Stomach (tissue), 4 donors: ENCODE measurements around the gene MPC1.

Experiments used
- EP300 ChIP-seq: sonication (generic); formaldehyde crosslinking; IDR thresholded peaks from one replicate; pipeline ENCODE4 v1.6.1; 2017; ENCODE audit warnings: antibody characterized with exemption
- POLR2A ChIP-seq, 4 donors: fragments of 450-650 bp; IDR thresholded peaks; one replicate each; pipeline ENCODE4 v1.6.1; 2016; ENCODE audit warnings: antibody characterized with exemption in 4 of 4, control low read depth in 2 of 4, mild to moderate bottlenecking in 1 of 4, moderate library complexity in 1 of 4
- POLR2AphosphoS5 ChIP-seq, 3 donors: sonication (generic); formaldehyde crosslinking; IDR thresholded peaks; one replicate each; pipeline ENCODE4 v1.6.1; 2016; ENCODE audit warnings: antibody characterized with exemption in 3 of 3
- TF ChIP-seq, protein P1 (sequence below), 7 experiments: fragments of 450-650 bp in 4 of 7; fragments of 200-600 bp in 3 of 7; sonication (generic) in 3 of 7; IDR thresholded peaks; one replicate each; pipeline ENCODE4 v1.5.1; 2016 to 2019; ENCODE audit warnings: antibody characterized with exemption in 7 of 7, control low read depth in 2 of 7, mild to moderate bottlenecking in 1 of 7

- TF ChIP-seq, protein P1, sequence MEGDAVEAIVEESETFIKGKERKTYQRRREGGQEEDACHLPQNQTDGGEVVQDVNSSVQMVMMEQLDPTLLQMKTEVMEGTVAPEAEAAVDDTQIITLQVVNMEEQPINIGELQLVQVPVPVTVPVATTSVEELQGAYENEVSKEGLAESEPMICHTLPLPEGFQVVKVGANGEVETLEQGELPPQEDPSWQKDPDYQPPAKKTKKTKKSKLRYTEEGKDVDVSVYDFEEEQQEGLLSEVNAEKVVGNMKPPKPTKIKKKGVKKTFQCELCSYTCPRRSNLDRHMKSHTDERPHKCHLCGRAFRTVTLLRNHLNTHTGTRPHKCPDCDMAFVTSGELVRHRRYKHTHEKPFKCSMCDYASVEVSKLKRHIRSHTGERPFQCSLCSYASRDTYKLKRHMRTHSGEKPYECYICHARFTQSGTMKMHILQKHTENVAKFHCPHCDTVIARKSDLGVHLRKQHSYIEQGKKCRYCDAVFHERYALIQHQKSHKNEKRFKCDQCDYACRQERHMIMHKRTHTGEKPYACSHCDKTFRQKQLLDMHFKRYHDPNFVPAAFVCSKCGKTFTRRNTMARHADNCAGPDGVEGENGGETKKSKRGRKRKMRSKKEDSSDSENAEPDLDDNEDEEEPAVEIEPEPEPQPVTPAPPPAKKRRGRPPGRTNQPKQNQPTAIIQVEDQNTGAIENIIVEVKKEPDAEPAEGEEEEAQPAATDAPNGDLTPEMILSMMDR (IDR thresholded peaks at IDR 0.05), result no peak
- TF ChIP-seq POLR2AphosphoS5 (IDR thresholded peaks at IDR 0.05), result no peak
- no peak for TF ChIP-seq EP300
- TF ChIP-seq POLR2A (IDR thresholded peaks at IDR 0.05), result no peak
Measured at GRCh38 chr6:166370489-166370888, 12.3 kb downstream of the MPC1 start.
